Activated CD8-positive, alpha-beta T cell treated with anti-CD3 and anti-CD28 coated beads for 36 hours (primary cell): ENCODE results near the gene GLT6D1. TPM values are rescaled to one million over a fixed set of nuclear protein-coding genes. Genes with fewer than 3 reads are reported as not detected.

ENCODE experiments used
- ATAC-seq: fragments of 200-7000 bp; cut with Tn5 transposase; one replicate; pipeline ENCODE4 v1.10.0; 2021; ENCODE audit warnings: mild to moderate bottlenecking, moderate library complexity
- CTCF ChIA-PET: fragments of 350-600 bp; sonication (Branson Sonifier 250); formaldehyde crosslinking; loops from one replicate; lab custom pipeline; 2021; ENCODE audit warnings: antibody characterized with exemption; lab: Charles Lee
- POLR2A ChIA-PET: fragments of 350-600 bp; sonication (Branson Sonifier 250); formaldehyde crosslinking; loops from one replicate; lab custom pipeline; 2021; ENCODE audit warnings: antibody characterized with exemption; lab: Charles Lee
- DNase-seq: peaks from one replicate; pipeline ENCODE4 v3.0.0-alpha.2; 2020
- H3K27ac Mint-ChIP-seq: one replicate; pipeline ENCODE4 v1.8.0; 2021; ENCODE audit warnings: mild to moderate bottlenecking, mixed read lengths
- H3K27me3 Mint-ChIP-seq: one replicate; pipeline ENCODE4 v1.8.0; 2021; ENCODE audit warnings: mixed read lengths
- H3K36me3 Mint-ChIP-seq: one replicate; pipeline ENCODE4 v1.8.0; 2021; ENCODE audit warnings: low read depth, mixed read lengths
- H3K4me1 Mint-ChIP-seq: one replicate; pipeline ENCODE4 v1.8.0; 2021; ENCODE audit warnings: low read depth, mixed read lengths
- H3K4me3 Mint-ChIP-seq: one replicate; pipeline ENCODE4 v1.8.0; 2021; ENCODE audit warnings: mild to moderate bottlenecking, moderate library complexity, mixed read lengths
- H3K9me3 Mint-ChIP-seq: one replicate; pipeline ENCODE4 v1.8.0; 2021; ENCODE audit warnings: mixed read lengths
- intact Hi-C: fragments of 100-400 bp; cut with micrococcal nuclease; formaldehyde crosslinking; loops from one replicate; pipeline ENCODE4 v1.10.0; 2022
- total RNA-seq, 2 experiments: library from RNA; stranded (reverse); gene quantifications; one replicate each; pipeline ENCODE4 v1.2.3, GENCODE V29; 2021
- TF ChIP-seq, protein P1 (sequence below): fragments of 200-600 bp; IDR thresholded peaks from one replicate; pipeline ENCODE4 v1.8.0; 2022; ENCODE audit warnings: antibody characterized with exemption, mild to moderate bottlenecking

Gene GLT6D1
- total RNA-seq, 2 experiments from 2014 or later = not detected

DNA sequence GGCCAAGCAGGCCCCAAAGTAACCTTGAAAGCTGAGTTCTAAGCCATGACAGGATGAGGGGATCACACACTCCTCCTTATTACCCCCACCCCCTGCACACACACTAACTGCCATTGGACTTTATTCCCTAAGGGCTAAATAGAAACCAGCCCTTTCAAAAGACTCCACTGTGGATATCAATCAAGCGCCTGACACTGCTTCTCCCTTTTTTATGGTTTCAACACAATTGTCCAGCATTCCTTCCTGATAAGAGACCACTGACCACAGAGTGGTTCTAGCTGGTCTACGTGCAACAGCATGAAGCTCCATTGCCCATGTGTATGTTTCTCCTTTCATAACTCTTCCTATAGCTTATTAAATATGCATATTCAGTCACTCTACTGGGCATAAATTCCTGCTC lies 43.1 kb downstream of the GLT6D1 start:
- no peaks in the 10 kb centered on the region for H3K4me1 Mint-ChIP-seq
- H3K4me3 Mint-ChIP-seq = no peak overlapping the region
- no peaks in the 10 kb centered on the region for H3K9me3 Mint-ChIP-seq
- CTCF ChIA-PET = no interaction called here
- H3K27me3 Mint-ChIP-seq = peaks cover 11% of the 10 kb centered on the region
- H3K36me3 Mint-ChIP-seq = no peaks in the 10 kb centered on the region
- TF ChIP-seq, protein P1, sequence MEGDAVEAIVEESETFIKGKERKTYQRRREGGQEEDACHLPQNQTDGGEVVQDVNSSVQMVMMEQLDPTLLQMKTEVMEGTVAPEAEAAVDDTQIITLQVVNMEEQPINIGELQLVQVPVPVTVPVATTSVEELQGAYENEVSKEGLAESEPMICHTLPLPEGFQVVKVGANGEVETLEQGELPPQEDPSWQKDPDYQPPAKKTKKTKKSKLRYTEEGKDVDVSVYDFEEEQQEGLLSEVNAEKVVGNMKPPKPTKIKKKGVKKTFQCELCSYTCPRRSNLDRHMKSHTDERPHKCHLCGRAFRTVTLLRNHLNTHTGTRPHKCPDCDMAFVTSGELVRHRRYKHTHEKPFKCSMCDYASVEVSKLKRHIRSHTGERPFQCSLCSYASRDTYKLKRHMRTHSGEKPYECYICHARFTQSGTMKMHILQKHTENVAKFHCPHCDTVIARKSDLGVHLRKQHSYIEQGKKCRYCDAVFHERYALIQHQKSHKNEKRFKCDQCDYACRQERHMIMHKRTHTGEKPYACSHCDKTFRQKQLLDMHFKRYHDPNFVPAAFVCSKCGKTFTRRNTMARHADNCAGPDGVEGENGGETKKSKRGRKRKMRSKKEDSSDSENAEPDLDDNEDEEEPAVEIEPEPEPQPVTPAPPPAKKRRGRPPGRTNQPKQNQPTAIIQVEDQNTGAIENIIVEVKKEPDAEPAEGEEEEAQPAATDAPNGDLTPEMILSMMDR = no peak
- intact Hi-C loops = no loop called here
- no peak overlapping the region for H3K27ac Mint-ChIP-seq
- no peak for ATAC-seq
- POLR2A ChIA-PET = no interaction called here
- DNase-seq = no peak

DNA sequence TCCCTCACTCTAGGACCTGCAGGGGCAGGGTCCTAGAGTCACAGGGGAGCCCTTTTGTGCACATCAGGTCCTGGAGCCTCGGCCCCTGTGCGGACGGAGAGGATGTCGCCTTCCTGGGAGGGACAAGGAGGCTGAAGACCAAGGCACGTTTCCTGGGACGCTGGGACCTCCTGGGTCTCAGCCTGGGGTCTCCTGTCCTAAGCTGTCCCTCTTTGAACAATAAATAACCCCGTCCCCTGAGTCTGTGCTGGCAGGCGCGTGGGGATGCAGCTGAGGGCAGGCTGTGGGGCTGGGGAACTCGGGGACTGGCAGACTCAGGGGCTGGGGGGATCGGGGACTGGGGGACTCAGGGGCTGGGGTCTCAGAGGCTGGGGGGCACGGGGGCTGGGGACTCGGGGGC lies 46.7 kb downstream of the GLT6D1 start:
- Mint-ChIP-seq H3K27ac (no peak overlapping the region), H3K9me3 (no peaks in the 10 kb centered on the region), H3K27me3 (peaks cover 4% of the 10 kb centered on the region), H3K4me1 (no peaks in the 10 kb centered on the region), H3K4me3 (no peak overlapping the region), H3K36me3 (no peaks in the 10 kb centered on the region)
- ChIA-PET CTCF (no interaction called here), POLR2A (no interaction called here)
- TF ChIP-seq, protein P1 = no peak
- ATAC-seq (no peak), DNase-seq (no peak)
- intact Hi-C loops = no loop called here

DNA sequence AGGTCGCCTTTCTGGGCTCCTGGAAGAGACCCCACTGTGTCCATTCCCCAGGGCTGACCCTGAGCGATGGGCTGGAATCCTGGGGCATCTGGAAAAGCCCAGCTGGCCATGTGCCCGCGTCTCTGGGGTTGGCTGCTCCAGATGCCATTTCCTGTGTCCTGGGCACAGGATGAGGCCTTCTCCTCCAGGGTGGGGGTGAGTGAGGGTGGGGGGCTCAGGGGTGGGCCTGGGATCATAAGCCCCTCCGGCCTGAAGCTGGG lies 47.1 kb downstream of the GLT6D1 start:
- H3K27ac Mint-ChIP-seq = no peak overlapping the region
- TF ChIP-seq, protein P1 = no peak
- ChIA-PET CTCF (no interaction called here), POLR2A (no interaction called here)
- H3K4me3 Mint-ChIP-seq = no peak overlapping the region
- no peaks in the 10 kb centered on the region for H3K9me3 Mint-ChIP-seq
- H3K36me3 Mint-ChIP-seq = no peaks in the 10 kb centered on the region
- DNase-seq (no peak), ATAC-seq (no peak)
- no peaks in the 10 kb centered on the region for H3K4me1 Mint-ChIP-seq
- peaks cover 4% of the 10 kb centered on the region for H3K27me3 Mint-ChIP-seq
- intact Hi-C loops = no loop called here

DNA sequence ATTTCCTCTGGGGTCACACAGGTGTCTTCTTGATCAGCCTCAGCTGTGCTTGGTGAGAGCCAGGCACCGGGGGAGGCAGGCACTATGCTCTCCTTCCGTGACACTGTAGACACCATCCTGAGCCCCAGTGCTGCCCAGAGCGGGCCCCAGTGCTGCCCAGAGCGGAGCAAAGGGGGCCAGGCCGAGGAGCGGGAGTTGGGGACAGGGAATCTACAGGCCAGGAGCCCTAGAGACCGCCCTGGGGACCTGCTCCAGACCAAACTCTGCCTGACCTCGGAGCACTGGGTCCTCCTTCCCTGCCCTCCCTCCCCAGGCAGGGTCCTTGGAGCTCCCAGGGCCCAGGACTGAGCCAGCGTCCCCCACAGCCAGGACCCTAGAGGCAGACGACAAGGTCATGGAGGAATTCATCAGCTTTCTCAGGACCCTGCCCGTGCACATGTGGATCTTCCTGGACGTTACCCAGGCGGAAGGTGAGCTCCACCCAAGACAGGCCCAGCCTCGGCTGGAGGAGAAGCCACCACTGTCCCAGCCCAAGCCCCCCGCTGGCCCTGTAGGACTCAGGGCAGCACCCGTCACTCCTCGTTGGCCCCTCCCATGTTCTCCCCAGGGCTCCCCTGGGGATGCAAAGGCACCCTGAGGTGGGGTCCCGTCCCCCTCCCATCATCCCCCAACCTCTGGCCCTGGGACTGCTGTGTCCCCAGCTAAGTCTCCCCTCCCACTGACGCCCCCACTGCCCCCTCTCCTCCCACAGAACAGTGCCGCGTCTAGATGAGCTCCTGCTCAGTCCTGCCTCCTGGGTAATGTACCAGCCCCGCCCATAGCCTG lies 47.6 kb downstream of the GLT6D1 start:
- intact Hi-C loops = no loop called here
- POLR2A ChIA-PET = no interaction called here
- TF ChIP-seq, protein P1 = no peak
- CTCF ChIA-PET = no interaction called here
- DNase-seq = no peak
- H3K4me3 Mint-ChIP-seq = no peak overlapping the region
- no peak for ATAC-seq
- H3K4me1 Mint-ChIP-seq = no peaks in the 10 kb centered on the region
- no peak overlapping the region for H3K27ac Mint-ChIP-seq
- H3K9me3 Mint-ChIP-seq = no peaks in the 10 kb centered on the region
- no peaks in the 10 kb centered on the region for H3K36me3 Mint-ChIP-seq
- peaks cover 4% of the 10 kb centered on the region for H3K27me3 Mint-ChIP-seq

DNA sequence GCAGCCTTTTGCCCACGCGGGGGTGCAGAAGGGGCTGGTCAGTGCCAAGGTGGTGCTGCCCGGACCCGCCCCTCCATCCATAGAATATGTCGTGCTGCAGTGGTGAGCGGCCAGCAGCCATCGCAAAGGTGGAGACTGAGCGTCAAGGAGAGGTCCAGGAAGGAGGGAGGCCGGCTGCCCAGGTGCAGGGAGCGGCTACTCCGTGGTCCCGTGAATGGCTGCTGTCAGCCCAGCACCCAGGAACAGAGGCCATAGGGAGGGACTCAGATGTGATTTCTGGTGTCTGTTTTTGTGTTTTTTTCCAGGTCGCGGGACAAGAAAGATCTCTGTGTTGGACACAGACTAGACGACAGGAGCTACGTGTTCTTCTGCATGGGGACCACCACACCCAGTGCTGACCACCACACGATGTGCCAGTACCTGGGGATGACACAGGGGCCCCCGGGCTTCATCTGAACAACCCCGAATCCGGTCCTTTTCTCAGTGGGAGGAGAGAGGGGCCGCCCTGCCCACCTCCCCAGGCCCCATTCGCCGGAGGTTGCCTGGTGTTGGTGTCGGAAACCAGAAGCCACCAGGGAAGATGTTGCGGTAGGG lies 48.8 kb downstream of the GLT6D1 start:
- DNase-seq (no peak), ATAC-seq (no peak)
- ChIA-PET POLR2A (no interaction called here), CTCF (no interaction called here)
- TF ChIP-seq, protein P1 = no peak
- intact Hi-C loops = no loop called here
- H3K27me3 Mint-ChIP-seq = peaks cover 4% of the 10 kb centered on the region
- no peak overlapping the region for H3K27ac Mint-ChIP-seq
- H3K4me3 Mint-ChIP-seq = no peak overlapping the region
- no peaks in the 10 kb centered on the region for H3K4me1 Mint-ChIP-seq
- no peaks in the 10 kb centered on the region for H3K36me3 Mint-ChIP-seq
- no peaks in the 10 kb centered on the region for H3K9me3 Mint-ChIP-seq
